8988T (cell line): Measurements from ENCODE around the gene FYB1.

Source experiments
- DNase-seq: peaks from one replicate; pipeline ENCODE4 v3.0.0; 2011

FYB1 gene

DNA sequence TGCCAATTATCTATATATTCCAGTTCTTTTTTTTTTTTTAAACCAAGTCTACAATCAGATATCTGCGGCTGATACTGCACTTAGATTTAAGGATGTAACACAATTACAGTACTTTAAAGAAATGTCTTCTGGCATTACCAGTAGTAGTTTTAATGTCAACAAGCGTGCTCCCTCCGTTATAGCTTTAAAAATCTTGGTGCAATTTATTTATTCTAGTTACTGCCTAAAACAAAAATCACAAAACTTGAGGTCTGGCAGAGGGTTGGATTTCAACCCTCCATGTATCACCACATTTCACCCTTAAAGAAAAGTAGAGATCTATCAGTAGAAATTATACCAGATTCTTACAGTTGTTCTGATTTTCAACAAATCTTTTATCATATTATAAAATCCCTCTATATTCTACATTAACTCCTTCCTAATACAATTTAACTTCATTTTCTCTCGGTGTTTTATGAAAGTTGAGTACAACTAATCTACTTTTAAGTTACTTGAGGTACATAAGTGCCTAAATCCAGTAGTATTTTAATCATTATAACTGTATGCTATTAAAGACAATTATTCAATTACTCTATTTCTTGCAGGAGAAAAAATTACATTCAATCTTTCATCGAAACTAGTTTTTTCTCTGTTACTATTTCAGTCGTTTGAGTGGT lies 143.1 kb downstream of the FYB1 start:
- DNase-seq = no peak

DNA sequence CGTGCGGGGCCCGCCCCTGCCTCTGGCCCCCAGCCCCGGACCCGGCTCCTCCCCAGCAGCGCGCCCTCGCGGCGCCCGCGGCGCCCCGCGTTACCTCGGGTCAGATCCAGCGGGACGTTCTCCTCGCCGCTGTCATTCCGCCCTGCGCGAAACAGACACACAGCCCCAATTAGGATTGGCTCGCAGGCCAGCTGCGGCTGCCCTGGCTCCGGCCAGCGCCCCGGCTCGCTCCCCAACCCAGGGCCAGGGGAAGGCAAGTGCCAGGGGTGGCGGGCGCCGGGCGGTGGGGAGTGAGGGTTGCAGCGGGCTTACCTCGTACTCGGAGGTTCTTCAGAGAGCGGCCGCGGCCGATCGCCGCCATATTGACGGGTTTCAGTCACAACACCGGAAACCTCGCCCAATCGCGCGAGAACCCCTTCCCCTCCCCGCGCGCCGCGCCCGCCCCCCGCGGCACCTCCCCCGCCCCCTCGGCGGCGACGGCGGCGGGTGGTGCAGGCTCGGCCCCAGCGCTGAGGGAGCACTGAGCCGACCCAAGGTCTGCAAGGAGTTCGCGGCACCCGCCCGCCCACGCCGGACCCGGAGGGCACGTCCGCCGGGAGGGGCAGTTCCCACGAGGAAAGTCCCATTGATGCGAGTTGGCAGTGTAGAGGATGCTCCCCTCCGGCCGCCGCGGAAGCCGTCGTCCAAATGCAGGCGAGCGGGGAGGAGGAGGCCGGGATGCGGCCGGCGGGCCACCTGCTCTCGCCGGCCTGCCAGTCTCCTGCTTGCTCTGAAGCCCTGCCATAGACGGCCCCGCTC lies 145.1 kb downstream of the FYB1 start, which contains the start of gene RICTOR:
TSS of gene RICTOR (minus strand) at position 383 of the 798 bp plus-strand sequence. CDS start at position 361, 22 bp downstream.
- peak; percentile 90 for DNase-seq

- DNase-seq = no peak
Measured at GRCh38 chr5:39073767-39074016, 145.7 kb downstream of the FYB1 start.

- peak; percentile 49 for DNase-seq
Measured at GRCh38 chr5:39072925-39073766, 146.2 kb downstream of the FYB1 start.

DNA sequence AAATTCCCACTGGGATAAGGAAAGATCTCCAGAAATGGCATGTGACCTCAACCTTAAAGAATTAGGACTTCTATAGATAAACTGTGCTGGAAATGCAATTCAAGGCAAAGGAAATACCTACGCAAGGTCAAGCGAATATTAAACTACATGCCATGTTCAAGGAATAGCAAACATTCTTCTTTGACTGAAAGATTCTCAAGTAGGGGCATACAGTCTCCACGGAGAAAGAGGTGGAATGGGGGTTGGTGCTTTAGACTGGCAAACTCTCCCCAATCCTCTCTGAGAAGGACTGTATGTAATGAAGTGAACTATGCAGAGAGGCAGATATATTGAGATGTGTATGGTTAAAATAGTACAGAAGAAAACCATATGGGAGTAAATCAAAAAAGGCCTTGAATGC lies 151.3 kb downstream of the FYB1 start:
- DNase-seq = no peak

GRCh38 chr5:39064450-39064849 lies 154.9 kb downstream of the FYB1 start:
- no peak for DNase-seq

DNA sequence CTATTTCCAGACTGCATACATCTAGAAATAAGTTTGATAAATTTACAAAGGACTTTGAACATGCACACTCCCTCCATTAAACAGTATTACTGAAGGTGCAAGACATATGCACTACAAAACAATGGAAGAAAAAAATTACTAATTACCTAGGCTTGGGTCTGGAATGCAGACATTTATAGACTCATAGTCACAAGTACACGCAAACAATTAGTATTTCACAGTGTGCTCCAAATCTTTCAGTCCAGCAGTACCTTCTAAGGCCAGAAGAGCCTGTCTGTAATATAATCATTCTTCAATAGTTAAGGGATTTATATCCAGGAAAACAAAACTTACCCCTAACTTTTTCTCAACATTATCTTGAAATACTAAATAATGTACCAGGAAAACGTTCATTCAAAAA lies 156.3 kb downstream of the FYB1 start:
- no peak for DNase-seq

- no peak for DNase-seq
Measured at GRCh38 chr5:39062530-39062929, 156.8 kb downstream of the FYB1 start.

- DNase-seq = no peak
Measured at GRCh38 chr5:39062104-39062503, 157.3 kb downstream of the FYB1 start.

- no peak for DNase-seq
Measured at GRCh38 chr5:39059064-39059463, 160.3 kb downstream of the FYB1 start.

- no peak for DNase-seq
Measured at GRCh38 chr5:39058178-39058921, 161.0 kb downstream of the FYB1 start.

DNA sequence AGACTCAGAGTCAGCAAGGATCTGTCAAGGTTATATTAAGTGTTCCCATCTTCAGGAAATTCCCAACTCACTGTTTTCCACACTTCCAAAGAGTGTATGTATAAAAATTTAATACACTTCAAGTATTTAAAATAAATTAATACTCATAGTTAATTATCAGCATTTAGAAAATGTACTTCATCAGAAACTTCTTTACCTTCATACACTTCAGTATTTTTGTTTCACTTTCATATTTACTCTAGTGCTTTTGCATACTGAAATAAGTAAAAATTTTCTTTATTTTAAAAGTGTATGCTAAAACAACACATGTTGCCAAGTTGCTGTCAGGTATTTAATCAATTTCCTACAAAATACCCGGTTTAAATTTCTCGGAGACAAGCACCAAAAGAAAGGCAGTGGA lies 161.6 kb downstream of the FYB1 start:
- DNase-seq = no peak

DNA sequence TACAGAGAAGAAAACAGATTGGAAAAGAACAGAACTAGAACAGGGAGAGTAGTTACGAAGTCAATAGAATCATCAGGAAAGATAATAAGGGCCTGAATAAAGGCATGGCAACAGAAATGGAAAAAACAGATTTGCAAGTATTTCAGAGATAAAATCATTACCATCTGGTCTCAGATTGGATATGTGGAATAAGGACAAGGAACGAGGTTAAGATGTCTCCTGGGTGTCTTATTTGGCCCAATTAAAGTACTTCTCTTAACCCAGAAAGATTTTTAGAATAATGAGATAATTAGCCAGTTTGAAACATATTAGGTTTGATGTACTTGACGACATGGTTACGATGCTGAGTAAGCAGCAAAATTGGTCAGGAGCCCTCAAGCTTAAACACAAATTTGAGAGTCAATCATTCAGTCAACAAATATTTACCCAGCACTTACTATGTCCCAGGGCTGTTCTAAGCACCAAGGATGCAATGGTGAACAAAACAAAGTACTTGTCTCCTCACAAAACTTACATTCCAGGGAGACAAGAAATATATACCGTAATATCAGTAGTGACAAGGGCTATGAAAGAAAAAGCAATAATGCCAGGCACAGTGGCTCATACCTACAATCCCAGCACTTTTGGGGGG lies 163.5 kb downstream of the FYB1 start:
- DNase-seq = no peak
